ENCODE results near the gene CDK2. TPM values are rescaled to one million over a fixed set of nuclear protein-coding genes. Genes with fewer than 3 reads are reported as not detected.
"Not testable (repeated sequence)": the region's sequence is repeated elsewhere in the genome, so short reads cannot be mapped to it uniquely, and the experiment has no call there.

CDK2 gene
- total RNA-seq (ENCODE audit: low replicate concordance) = 8.5 and 38.5 TPM in 2 replicates

DNA sequence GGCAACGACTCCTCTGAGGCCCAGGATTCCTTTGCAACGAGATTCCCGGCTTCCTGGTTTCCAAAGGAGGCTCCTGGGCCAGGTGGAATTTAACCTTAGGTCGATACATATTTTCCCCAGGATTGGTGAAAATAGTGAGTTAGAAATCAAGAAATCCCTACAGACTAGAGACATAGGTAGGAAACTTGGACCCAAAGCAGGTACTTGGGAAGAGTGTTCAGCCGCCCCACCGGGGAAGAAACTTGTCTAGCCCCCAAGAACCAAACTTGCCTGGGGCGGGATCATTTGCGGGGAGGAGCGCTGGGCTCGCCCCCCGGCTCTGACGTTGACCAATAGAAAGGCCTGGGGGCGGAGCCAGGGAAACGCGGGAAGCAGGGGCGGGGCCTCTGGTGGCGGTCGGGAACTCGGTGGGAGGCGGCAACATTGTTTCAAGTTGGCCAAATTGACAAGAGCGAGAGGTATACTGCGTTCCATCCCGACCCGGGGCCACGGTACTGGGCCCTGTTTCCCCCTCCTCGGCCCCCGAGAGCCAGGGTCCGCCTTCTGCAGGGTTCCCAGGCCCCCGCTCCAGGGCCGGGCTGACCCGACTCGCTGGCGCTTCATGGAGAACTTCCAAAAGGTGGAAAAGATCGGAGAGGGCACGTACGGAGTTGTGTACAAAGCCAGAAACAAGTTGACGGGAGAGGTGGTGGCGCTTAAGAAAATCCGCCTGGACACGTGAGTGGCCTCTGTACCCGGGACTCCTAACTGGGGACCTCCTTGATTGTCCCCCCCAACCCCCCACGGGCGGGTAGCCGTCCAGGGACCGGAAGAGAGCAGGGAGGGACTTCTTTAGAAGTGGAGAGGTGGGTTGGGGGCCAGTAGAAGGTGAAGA lies at the start of gene CDK2:
Gene CDK2 (plus strand): TSS at position 423 of the 874 bp plus-strand sequence. CDS start 179 bp downstream, at position 602.
- TF ChIP-seq, protein P1, sequence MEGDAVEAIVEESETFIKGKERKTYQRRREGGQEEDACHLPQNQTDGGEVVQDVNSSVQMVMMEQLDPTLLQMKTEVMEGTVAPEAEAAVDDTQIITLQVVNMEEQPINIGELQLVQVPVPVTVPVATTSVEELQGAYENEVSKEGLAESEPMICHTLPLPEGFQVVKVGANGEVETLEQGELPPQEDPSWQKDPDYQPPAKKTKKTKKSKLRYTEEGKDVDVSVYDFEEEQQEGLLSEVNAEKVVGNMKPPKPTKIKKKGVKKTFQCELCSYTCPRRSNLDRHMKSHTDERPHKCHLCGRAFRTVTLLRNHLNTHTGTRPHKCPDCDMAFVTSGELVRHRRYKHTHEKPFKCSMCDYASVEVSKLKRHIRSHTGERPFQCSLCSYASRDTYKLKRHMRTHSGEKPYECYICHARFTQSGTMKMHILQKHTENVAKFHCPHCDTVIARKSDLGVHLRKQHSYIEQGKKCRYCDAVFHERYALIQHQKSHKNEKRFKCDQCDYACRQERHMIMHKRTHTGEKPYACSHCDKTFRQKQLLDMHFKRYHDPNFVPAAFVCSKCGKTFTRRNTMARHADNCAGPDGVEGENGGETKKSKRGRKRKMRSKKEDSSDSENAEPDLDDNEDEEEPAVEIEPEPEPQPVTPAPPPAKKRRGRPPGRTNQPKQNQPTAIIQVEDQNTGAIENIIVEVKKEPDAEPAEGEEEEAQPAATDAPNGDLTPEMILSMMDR (IDR thresholded peaks at IDR 0.05; ENCODE audit: insufficient read depth, low read length) = no peak
- peak; percentile 65 for DNase-seq (ENCODE audit: low read depth)
- peak within 1 kb of the TSS; percentile 85 for H3K4me3 ChIP-seq (ENCODE audit: low read depth, low read length)

DNA sequence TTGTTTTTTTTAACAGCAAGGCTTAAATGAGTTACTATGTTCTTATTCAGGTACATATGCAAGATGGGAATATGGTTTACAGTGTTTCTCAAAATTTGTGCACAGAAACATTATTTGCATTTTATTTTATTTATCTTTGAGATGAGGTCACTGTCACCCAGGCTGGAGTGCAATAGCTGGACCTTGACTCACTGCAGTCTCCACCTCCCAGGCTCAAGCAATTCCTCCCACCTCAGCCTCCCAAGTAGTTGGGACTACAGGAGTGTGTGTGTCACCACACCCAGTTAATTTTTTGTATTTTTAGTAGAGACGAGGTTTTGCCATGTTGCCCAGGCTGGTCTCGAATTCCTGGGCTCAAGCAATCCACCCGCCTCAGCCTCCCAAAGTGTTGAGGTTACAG lies 47.6 kb upstream of the CDK2 start:
- H3K4me3 ChIP-seq (ENCODE audit: low read depth, low read length) = not testable (repeated sequence)
- peak; percentile 24 for DNase-seq (ENCODE audit: low read depth)

DNA sequence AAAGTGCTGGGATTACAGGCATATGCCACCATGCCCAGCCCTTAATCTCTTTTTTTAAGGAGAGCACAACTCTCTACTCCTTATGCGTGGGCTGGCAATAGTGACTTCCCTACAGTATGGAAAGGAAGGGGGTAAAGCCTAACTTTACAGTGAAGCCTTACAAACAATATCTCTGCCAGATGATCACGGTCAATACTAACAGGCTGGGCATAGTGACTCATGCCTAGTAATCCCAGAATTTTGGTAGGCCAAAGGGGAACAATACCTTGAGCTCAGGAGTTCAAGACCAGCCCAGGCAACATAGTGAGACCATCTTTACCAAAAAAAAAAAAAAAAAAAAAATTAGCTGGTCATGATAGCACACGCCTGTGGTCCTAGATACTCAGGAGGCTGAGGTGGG lies 44.5 kb upstream of the CDK2 start:
- DNase-seq (ENCODE audit: low read depth) = no peak
- TF ChIP-seq, protein P1 (IDR thresholded peaks at IDR 0.05; ENCODE audit: insufficient read depth, low read length) = no peak
- H3K4me3 ChIP-seq (ENCODE audit: low read depth, low read length) = no peak overlapping the region

DNA sequence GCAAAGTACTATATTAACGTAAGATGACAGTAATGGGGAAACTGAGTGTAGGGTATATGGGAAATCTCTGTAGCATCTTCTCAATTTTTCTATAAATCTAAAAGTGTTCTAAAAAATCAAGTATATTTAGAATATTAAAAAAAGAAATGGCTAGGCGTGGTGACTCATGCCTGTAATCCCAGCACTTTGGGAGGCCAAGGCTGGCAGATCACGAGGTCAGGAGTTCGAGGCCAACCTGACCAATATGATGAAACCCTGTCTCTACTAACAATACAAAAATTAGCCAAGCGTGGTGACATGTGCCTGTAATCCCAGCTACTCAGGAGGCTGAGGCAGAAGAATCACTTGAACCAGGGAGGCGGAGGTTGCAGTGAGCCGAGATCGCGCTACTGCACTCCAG lies 43.0 kb upstream of the CDK2 start:
- DNase-seq (ENCODE audit: low read depth) = not testable (repeated sequence)

DNA sequence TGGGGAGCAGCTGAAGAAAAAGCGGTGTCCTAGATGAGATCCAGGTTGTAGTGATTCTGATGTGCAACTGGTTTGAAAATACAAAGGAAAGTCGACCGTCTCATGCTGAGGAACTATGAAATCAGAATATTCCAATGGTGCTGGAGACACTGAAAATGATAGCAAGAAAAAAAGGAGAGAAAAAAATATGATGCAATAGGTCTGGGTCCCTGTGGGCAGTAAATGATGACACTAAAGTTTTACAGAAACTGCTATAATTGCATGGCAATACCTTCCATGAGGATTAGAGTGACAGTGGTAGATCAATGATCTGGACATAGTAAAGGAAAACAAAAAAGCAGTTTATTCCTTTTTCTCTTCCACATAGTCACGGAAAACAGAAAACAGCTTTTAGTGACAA lies 41.3 kb upstream of the CDK2 start:
- TF ChIP-seq, protein P1 (IDR thresholded peaks at IDR 0.05; ENCODE audit: insufficient read depth, low read length) = no peak
- DNase-seq (ENCODE audit: low read depth) = no peak
- no peak overlapping the region for H3K4me3 ChIP-seq (ENCODE audit: low read depth, low read length)

More for the DNA sequence above, 43.0 kb upstream of the CDK2 start:
- not testable (repeated sequence) for H3K4me3 ChIP-seq (ENCODE audit: low read depth, low read length)

DNA sequence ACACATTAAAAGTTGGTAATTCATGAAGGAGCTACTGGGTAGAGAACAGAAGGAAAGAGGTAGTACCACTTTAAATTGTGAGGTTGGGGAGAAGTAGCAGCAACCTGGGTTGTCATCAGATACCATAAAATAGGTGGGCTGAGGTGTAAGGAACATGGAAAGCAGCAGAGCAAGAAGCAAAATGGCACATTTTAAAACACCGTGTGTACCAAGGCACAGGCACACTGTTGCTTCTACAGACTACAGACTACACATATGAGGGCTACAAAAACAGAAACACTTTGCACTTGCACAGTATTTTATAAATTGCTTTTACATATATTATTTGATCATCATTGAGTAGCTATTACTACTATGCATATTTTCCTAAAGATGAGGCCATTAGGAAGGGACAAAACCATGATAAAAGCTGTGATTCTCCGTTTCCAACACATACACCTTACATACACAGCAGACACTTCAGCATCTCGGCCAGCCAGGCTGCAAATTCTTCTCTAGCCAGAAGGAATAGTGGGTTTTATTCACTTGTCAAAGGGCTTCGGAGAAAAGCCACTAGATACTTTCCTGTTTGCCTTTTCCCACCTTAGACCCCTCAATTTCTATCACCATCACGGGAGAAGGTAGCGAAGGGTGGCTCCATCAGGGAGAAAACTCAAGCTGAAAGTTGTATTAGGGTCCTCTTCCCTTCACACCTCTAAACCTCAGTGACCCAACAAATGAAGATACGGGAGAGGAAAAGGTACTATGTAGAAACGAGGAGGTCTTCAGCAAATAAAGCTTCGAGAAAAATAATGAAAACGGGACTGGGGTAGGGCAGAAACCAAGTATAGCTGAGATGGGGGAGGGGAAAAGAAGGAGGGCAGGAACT lies 40.5 kb upstream of the CDK2 start:
- DNase-seq (ENCODE audit: low read depth) = no peak
- TF ChIP-seq, protein P1 (IDR thresholded peaks at IDR 0.05; ENCODE audit: insufficient read depth, low read length) = no peak

DNA sequence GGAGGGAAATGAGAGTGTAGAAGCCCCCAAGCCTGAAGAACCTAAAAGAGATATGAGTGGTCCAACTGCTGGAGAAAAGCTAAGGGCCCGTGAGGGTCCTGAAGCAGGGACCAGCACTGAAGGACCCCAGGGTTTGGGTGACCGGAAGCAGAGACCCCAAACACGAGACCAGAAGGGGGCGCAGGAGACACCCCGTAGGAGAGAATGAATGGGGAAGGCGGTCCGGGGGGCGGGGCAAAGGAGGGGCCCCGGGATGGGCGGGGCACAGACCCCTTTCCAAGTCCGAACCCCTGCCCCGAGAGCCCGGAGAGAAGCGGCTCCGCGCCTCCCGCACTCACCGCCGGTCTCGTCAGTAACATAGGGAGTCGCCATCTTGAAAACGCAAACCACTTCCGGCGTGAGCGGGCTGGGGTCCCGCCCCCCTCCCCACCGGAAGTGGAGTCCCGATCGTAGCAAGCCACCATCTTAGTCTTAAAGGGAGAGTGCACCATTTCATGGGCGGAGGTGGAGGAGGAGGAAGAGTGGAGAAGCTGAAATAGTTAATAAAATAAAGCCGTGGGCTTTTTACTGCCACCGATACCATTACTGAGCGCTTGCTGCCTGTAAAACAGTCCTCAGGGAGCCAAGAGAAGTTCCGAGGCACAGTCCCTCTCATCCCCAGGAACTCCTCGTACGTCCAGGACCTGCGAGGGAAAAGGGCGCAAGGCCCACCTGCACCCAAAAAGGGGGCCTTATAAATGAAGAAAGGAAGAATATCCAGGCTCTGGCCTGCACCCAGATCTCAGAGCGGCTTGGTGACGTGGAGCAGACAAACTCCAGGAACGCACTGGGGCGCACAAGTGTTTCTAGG lies 39.7 kb upstream of the CDK2 start:
- TF ChIP-seq, protein P1 (IDR thresholded peaks at IDR 0.05; ENCODE audit: insufficient read depth, low read length) = peak; percentile 80
- peak overlapping the region; percentile 97 for H3K4me3 ChIP-seq (ENCODE audit: low read depth, low read length)
- DNase-seq (ENCODE audit: low read depth) = peak; percentile 88

More for the DNA sequence above, 40.5 kb upstream of the CDK2 start:
- peak overlapping the region; percentile 97 for H3K4me3 ChIP-seq (ENCODE audit: low read depth, low read length)

Data from fibroblast of the aortic adventitia (primary cell).